Measurements from ENCODE around the gene FAM83B.

Gene FAM83B

DNA sequence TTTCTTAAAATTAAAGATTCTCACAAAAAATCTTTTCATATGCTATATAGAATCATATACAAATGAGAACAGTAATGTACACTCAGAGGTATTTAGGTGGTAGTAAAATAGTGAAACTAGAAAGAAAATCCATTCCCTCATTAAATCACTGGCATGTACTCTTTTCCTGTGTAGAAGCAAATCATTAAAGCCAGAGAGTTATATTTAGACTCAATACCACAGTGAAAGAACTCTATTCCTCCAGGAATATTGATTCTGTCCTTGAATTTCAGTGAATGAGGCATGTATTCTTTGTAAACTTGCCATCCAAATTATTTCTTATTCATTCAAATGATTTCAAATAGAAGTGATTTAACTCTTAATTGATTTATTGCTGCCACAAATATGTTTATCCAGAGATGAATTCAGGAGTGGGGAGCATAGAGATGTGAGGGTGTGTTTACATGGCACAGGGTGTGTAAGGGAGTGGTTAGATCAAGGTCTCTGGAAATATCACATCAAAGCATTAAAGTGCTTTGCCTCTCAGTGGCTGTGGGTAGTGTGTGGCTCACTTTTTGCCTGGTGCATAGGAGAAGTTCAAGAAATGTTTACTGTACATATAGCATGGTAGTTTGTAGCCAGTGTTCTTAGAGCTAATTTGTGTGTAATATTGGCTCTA lies 141.2 kb downstream of the FAM83B start:
- DNase-seq = no peak

DNA sequence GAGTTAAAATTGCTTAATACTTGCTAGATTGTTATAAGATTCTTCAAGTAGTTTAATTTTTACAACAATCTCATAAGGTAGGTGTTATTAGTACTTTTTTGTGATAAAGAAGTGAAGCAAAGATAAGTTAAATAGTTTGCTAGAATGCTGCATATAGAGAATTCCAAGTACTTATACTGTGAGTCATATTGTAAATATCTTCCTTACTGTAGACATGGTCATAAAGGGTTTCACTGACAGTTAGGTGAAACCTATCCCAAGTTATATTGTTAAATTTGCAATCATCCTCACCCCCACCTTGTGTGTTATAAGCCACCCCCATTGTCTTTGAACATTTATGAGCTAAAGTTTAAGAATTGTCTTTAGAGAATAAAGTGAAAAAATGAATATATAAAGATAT lies 142.0 kb downstream of the FAM83B start:
- no peak for DNase-seq

DNA sequence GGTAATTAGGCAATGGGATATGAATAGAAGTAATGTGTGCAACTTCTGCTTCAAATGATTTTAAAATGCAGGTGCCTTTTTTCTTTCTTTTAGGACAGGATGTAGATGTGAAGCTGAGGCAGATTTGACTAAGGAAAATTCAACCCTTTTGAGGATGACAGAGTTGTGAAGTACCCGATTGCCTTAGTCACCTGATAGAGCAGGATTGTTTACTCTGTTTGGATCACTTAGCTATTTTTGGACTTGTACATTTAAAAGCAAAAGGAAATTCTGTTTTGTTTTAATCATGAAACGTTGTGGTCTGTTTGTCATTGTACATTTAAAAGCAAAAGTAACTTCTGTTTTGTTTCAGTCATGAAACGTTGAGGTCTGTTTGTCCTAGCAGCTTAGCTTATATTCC lies 143.4 kb downstream of the FAM83B start:
- no peak for DNase-seq
